HT1080 (cell line): Measurements from ENCODE around the gene LMBRD2. TPM values are rescaled to one million over a fixed set of nuclear protein-coding genes. Genes with fewer than 3 reads are reported as not detected.
"Not testable (repeated sequence)": the region's sequence is repeated elsewhere in the genome, so short reads cannot be mapped to it uniquely, and the experiment has no call there.

Experiments
- DNase-seq: peaks from one replicate; pipeline ENCODE4 v3.0.0-alpha.2; 2015; ENCODE audit warnings: low read depth
- polyA plus RNA-seq, 2 experiments: library from polyadenylated mRNA; depleted of rRNA; stranded (reverse); fragments of >200 nt; gene quantifications; 2 replicates each; pipeline ENCODE4 v1.2.3, GENCODE V29; 2015
- total RNA-seq: library from RNA; depleted of rRNA; stranded (reverse); fragments of >200 nt; shearing (Covaris generic); gene quantifications from 2 replicates; pipeline ENCODE4 v1.2.3, GENCODE V29; 2014; rRNA removed

Gene LMBRD2
- 3.9 and 8.0 TPM in 2 replicates for total RNA-seq
- 3.6 and 5.2 TPM in 2 replicates for polyA plus RNA-seq (2015; cell fraction: cytosol; rRNA removed)
- 10.9 and 11.9 TPM in 2 replicates for polyA plus RNA-seq (2015; cell fraction: nucleus; rRNA removed)

- peak; percentile 99 for DNase-seq
Observed at GRCh38 chr5:36151434-36152323, at the start of gene LMBRD2, which contains the start of gene SKP2. Gene LMBRD2, minus strand, starts transcription at chr5:36151887. Its CDS starts 8,538 bp downstream, at chr5:36143349. Gene SKP2, plus strand, starts transcription at chr5:36152111. Its CDS starts 152 bp downstream, at chr5:36152263.

GRCh38 chr5:36200513-36200912, 48.8 kb upstream of the LMBRD2 start:
- DNase-seq = peak; percentile 60

- DNase-seq = no peak
Observed at GRCh38 chr5:36199620-36200019, 47.9 kb upstream of the LMBRD2 start.

- DNase-seq = not testable (repeated sequence)
Observed at GRCh38 chr5:36198783-36199182, 47.1 kb upstream of the LMBRD2 start.

GRCh38 chr5:36198281-36198680, 46.6 kb upstream of the LMBRD2 start:
- no peak for DNase-seq

- no peak for DNase-seq
Observed at GRCh38 chr5:36193746-36194145, 42.1 kb upstream of the LMBRD2 start.

GRCh38 chr5:36184408-36184807, 32.7 kb upstream of the LMBRD2 start:
- not testable (repeated sequence) for DNase-seq

GRCh38 chr5:36181774-36182173, 30.1 kb upstream of the LMBRD2 start:
- no peak for DNase-seq

GRCh38 chr5:36180556-36181350, 29.1 kb upstream of the LMBRD2 start:
- no peak for DNase-seq

GRCh38 chr5:36179950-36180349, 28.3 kb upstream of the LMBRD2 start:
- no peak for DNase-seq

GRCh38 chr5:36178524-36178890, 26.8 kb upstream of the LMBRD2 start:
- DNase-seq = no peak

GRCh38 chr5:36177715-36178523, 26.2 kb upstream of the LMBRD2 start:
- peak; percentile 23 for DNase-seq

- no peak for DNase-seq
Observed at GRCh38 chr5:36177154-36177553, 25.5 kb upstream of the LMBRD2 start.

GRCh38 chr5:36175043-36175442, 23.4 kb upstream of the LMBRD2 start:
- no peak for DNase-seq

GRCh38 chr5:36174119-36174518, 22.4 kb upstream of the LMBRD2 start:
- DNase-seq = no peak

GRCh38 chr5:36173426-36173825, 21.7 kb upstream of the LMBRD2 start:
- DNase-seq = no peak

- DNase-seq = no peak
Observed at GRCh38 chr5:36172599-36172998, 20.9 kb upstream of the LMBRD2 start.

GRCh38 chr5:36170832-36171424, 19.2 kb upstream of the LMBRD2 start:
- DNase-seq = no peak

GRCh38 chr5:36168737-36169136, 17.1 kb upstream of the LMBRD2 start:
- DNase-seq = no peak

- DNase-seq = no peak
Observed at GRCh38 chr5:36164461-36164860, 12.8 kb upstream of the LMBRD2 start.
